Cardiac muscle cell (in vitro differentiated cells and primary cell): ENCODE data around the gene RTP5. TPM values are rescaled to one million over a fixed set of nuclear protein-coding genes. Genes with fewer than 3 reads are reported as not detected.

Experiments
- DNase-seq, 2 donors: peaks; one replicate each; pipeline versions ENCODE4 v3.0.0 to v3.0.0-alpha.2; 2010 to 2017; ENCODE audit warnings: low read depth in 1 of 2, low spot score in 1 of 2
- H3K27ac ChIP-seq: fragments of 200-600 bp; sonication (generic); 2 replicates; pipeline ENCODE4 v1.5.1; 2016
- H3K27me3 ChIP-seq: fragments of 200-600 bp; sonication (generic); 2 replicates; pipeline ENCODE4 v1.6.0; 2016; ENCODE audit warnings: control low read depth
- H3K36me3 ChIP-seq: fragments of 200-600 bp; sonication (generic); 2 replicates; pipeline ENCODE4 v1.5.1; 2016; ENCODE audit warnings: control low read depth
- H3K4me1 ChIP-seq: fragments of 200-600 bp; sonication (generic); 2 replicates; pipeline ENCODE4 v1.8.1; 2017; ENCODE audit warnings: low read depth, mild to moderate bottlenecking, mixed run types
- H3K4me3 ChIP-seq: fragments of 200-600 bp; sonication (generic); 2 replicates; pipeline ENCODE4 v1.5.1; 2016; ENCODE audit warnings: mild to moderate bottlenecking
- H3K9me3 ChIP-seq: fragments of 200-600 bp; sonication (generic); 2 replicates; pipeline ENCODE4 v1.5.1; 2017; ENCODE audit warnings: low read depth, mild to moderate bottlenecking, control low read depth
- CTCF ChIP-seq: IDR thresholded peaks from 2 replicates; pipeline ENCODE4 v1.5.1; 2012; ENCODE audit warnings: low read depth, mild to moderate bottlenecking, low read length
- polyA plus RNA-seq: library from polyadenylated mRNA; unstranded; fragments of >200 nt; fragmentation: Nextera tagmentation; extraction: Ambion mirVana; gene quantifications from 2 replicates; pipeline ENCODE4 v1.2.1, GENCODE V29; 2016
- total RNA-seq: library from RNA; depleted of rRNA; stranded (reverse); fragments of >200 nt; gene quantifications from 2 replicates; pipeline ENCODE4 v1.2.3, GENCODE V29; 2016

Gene RTP5
- total and polyA plus RNA-seq, 2 experiments from 2014 or later, result not detected

GRCh38 chr2:241877197-241877685, 7.7 kb downstream of the RTP5 start:
- no peak for DNase-seq
- Histone ChIP-seq H3K4me3 (no peak overlapping the region), H3K27me3 (no peaks in the 10 kb centered on the region), H3K4me1 (peaks cover 3% of the 10 kb centered on the region), H3K27ac (no peak overlapping the region), H3K36me3 (no peaks in the 10 kb centered on the region), H3K9me3 (no peaks in the 10 kb centered on the region)
- TF ChIP-seq CTCF, result no peak

- Histone ChIP-seq H3K4me1 (peaks cover 3% of the 10 kb centered on the region), H3K27ac (no peak overlapping the region), H3K36me3 (no peaks in the 10 kb centered on the region), H3K9me3 (no peaks in the 10 kb centered on the region), H3K27me3 (no peaks in the 10 kb centered on the region), H3K4me3 (no peak overlapping the region)
- TF ChIP-seq CTCF, result peak; percentile 72
- peak; percentile 78 to 82 for DNase-seq
Observed at GRCh38 chr2:241877989-241878970, 8.8 kb downstream of the RTP5 start.

GRCh38 chr2:241879326-241879725, 9.8 kb downstream of the RTP5 start:
- no peaks in the 10 kb centered on the region for H3K27me3 ChIP-seq
- no peak overlapping the region for H3K4me3 ChIP-seq
- no peak for DNase-seq
- peaks cover 3% of the 10 kb centered on the region for H3K4me1 ChIP-seq
- no peaks in the 10 kb centered on the region for H3K36me3 ChIP-seq
- H3K27ac ChIP-seq, result no peak overlapping the region
- H3K9me3 ChIP-seq, result no peaks in the 10 kb centered on the region
- TF ChIP-seq CTCF, result no peak

- DNase-seq, result no peak
- no peak overlapping the region for H3K27ac ChIP-seq
- no peaks in the 10 kb centered on the region for H3K27me3 ChIP-seq
Observed at GRCh38 chr2:241880311-241881073, 11.0 kb downstream of the RTP5 start.

More at GRCh38 chr2:241880311-241881073, 11.0 kb downstream of the RTP5 start:
- no peak for TF ChIP-seq CTCF
- Histone ChIP-seq H3K4me1 (peaks cover 3% of the 10 kb centered on the region), H3K9me3 (no peaks in the 10 kb centered on the region), H3K4me3 (peak overlapping the region; percentile 45), H3K36me3 (no peaks in the 10 kb centered on the region)
